Testis (tissue), 3 donors: ENCODE results near the gene PCNT. TPM values are rescaled to one million over a fixed set of nuclear protein-coding genes. Genes with fewer than 3 reads are reported as not detected.

ENCODE experiments used
- DNase-seq: peaks from one replicate; pipeline ENCODE4 v3.0.0-alpha.2; 2019
- H3K27ac ChIP-seq, 2 donors: fragments of 200-600 bp; sonication (generic); one replicate each; pipeline ENCODE4 v1.5.1; 2019
- H3K27me3 ChIP-seq: fragments of 200-600 bp; sonication (generic); one replicate; pipeline ENCODE4 v1.5.1; 2019
- H3K36me3 ChIP-seq: fragments of 200-600 bp; sonication (generic); one replicate; pipeline ENCODE4 v1.5.1; 2017; ENCODE audit warnings: low read depth; ENCODE audit errors: missing control alignments
- H3K4me1 ChIP-seq: fragments of 200-600 bp; sonication (generic); one replicate; pipeline ENCODE4 v1.5.1; 2019
- H3K4me3 ChIP-seq, 2 donors: fragments of 200-600 bp; sonication (generic); one replicate each; pipeline ENCODE4 v1.5.1; 2017 to 2019
- H3K9me3 ChIP-seq: fragments of 200-600 bp; sonication (generic); one replicate; pipeline ENCODE4 v1.5.1; 2017
- CTCF ChIP-seq, 3 experiments: fragments of 450-650 bp in 2 of 3; fragments of 200-600 bp in 1 of 3; sonication (generic) in 1 of 3; IDR thresholded peaks; one replicate each; pipeline ENCODE4 v1.5.1; 2016 to 2019; ENCODE audit warnings: antibody characterized with exemption in 3 of 3, mild to moderate bottlenecking in 2 of 3, moderate library complexity in 1 of 3
- POLR2A ChIP-seq: fragments of 450-650 bp; IDR thresholded peaks from one replicate; pipeline ENCODE4 v1.6.1; 2017; ENCODE audit warnings: antibody characterized with exemption, mild to moderate bottlenecking, moderate library complexity
- WGBS, 2 donors: methylation state at CpG; one replicate each; pipeline ENCODE4 v1.1.5; 2018; 5-methylcytosine and 5-hydroxymethylcytosine counted together
- intact Hi-C: fragments of 100-400 bp; cut with DNase I; formaldehyde crosslinking; loops from one replicate; pipeline ENCODE4 v1.15.1; 2023; ENCODE audit warnings: low total_unique reads
- polyA plus RNA-seq: library from polyadenylated mRNA; stranded (reverse); fragments of 350-450 nt; fragmentation: Illumina TruSeq; extraction: RNeasy Lipid Tissue Mini Kit (QIAGEN cat#74804); gene quantifications from one replicate; pipeline ENCODE4 v1.2.3, GENCODE V29; 2014; ENCODE audit warnings: low read depth, low replicate concordance; ENCODE audit not compliant: insufficient read depth
- total RNA-seq, 2 donors: library from RNA; depleted of rRNA; stranded (reverse); fragments of >200 nt; gene quantifications; one replicate each; pipeline ENCODE4 v1.2.3, GENCODE V29; 2016

PCNT gene
- total and polyA plus RNA-seq, 3 donors from 2014 or later: 44.7 to 169 (median 116) TPM

- Histone ChIP-seq H3K4me3 (no peak overlapping the region), H3K4me1 (no peaks in the 10 kb centered on the region), H3K27ac (no peak overlapping the region), H3K27me3 (no peaks in the 10 kb centered on the region), H3K9me3 (no peaks in the 10 kb centered on the region), H3K36me3 (no peaks in the 10 kb centered on the region)
- 91 to 97% methylated on average over 2 of the region's 2 CpGs for WGBS, 2 donors
- intact Hi-C loops: no loop called here
- DNase-seq: no peak
- TF ChIP-seq POLR2A (no peak), CTCF (IDR thresholded peaks at IDR 0.05) (no peak)
Observed at GRCh38 chr21:46474382-46474781, 150.4 kb downstream of the PCNT start.

GRCh38 chr21:46475296-46475695, 151.3 kb downstream of the PCNT start:
- Histone ChIP-seq H3K4me1 (no peaks in the 10 kb centered on the region), H3K27me3 (no peaks in the 10 kb centered on the region), H3K27ac (no peak overlapping the region), H3K4me3 (no peak overlapping the region), H3K9me3 (no peaks in the 10 kb centered on the region), H3K36me3 (no peaks in the 10 kb centered on the region)
- TF ChIP-seq CTCF (IDR thresholded peaks at IDR 0.05) (no peak), POLR2A (no peak)
- DNase-seq: no peak
- WGBS, 2 donors: 91 to 94% methylated on average over 1 of the region's 1 CpG
- intact Hi-C loops: no loop called here

GRCh38 chr21:46477765-46478164, 153.8 kb downstream of the PCNT start:
- Histone ChIP-seq H3K36me3 (no peaks in the 10 kb centered on the region), H3K9me3 (no peaks in the 10 kb centered on the region), H3K4me1 (no peaks in the 10 kb centered on the region), H3K27ac (no peak overlapping the region), H3K4me3 (no peak overlapping the region), H3K27me3 (no peaks in the 10 kb centered on the region)
- no peak for DNase-seq
- intact Hi-C loops: no loop called here
- no peak for TF ChIP-seq POLR2A
- no peak for TF ChIP-seq CTCF (IDR thresholded peaks at IDR 0.05)
- WGBS, 2 donors: 95 to 97% methylated on average over 7 of the region's 7 CpGs

GRCh38 chr21:46478910-46479309, 155.0 kb downstream of the PCNT start:
- H3K36me3 ChIP-seq: no peaks in the 10 kb centered on the region
- no peaks in the 10 kb centered on the region for H3K4me1 ChIP-seq
- no peaks in the 10 kb centered on the region for H3K27me3 ChIP-seq
- no peaks in the 10 kb centered on the region for H3K9me3 ChIP-seq
- no peak overlapping the region for H3K27ac ChIP-seq
- TF ChIP-seq CTCF (IDR thresholded peaks at IDR 0.05) (no peak), POLR2A (no peak)
- H3K4me3 ChIP-seq: no peak overlapping the region
- no peak for DNase-seq
- 58 to 70% methylated on average over 2 of the region's 2 CpGs for WGBS, 2 donors
- intact Hi-C loops: no loop called here

GRCh38 chr21:46480466-46480865, 156.5 kb downstream of the PCNT start:
- H3K36me3 ChIP-seq: no peaks in the 10 kb centered on the region
- 82 to 93% methylated on average over 4 to 5 of the region's 5 CpGs for WGBS, 2 donors
- H3K27ac ChIP-seq: no peak overlapping the region
- no peak overlapping the region for H3K4me3 ChIP-seq
- H3K4me1 ChIP-seq: no peaks in the 10 kb centered on the region
- intact Hi-C loops: no loop called here
- DNase-seq: no peak
- TF ChIP-seq CTCF (IDR thresholded peaks at IDR 0.05) (no peak), POLR2A (no peak)
- no peaks in the 10 kb centered on the region for H3K9me3 ChIP-seq
- H3K27me3 ChIP-seq: no peaks in the 10 kb centered on the region
